Measurements from ENCODE around the gene TENM3. TPM values are rescaled to one million over a fixed set of nuclear protein-coding genes. Genes with fewer than 3 reads are reported as not detected.

Gene TENM3
- total RNA-seq, 4 donors from 2014 or later, result 3.4 to 9.8 (median 6.9) TPM

- WGBS, 2 donors (ENCODE audit: low coverage in 1 of 2), result 53 to 72% methylated on average over 2 of the region's 2 CpGs
- Histone ChIP-seq H3K27ac (no peak overlapping the region), H3K9me3 (no peaks in the 10 kb centered on the region), H3K4me1 (no peaks in the 10 kb centered on the region), H3K27me3 (no peaks in the 10 kb centered on the region), H3K36me3 (no peaks in the 10 kb centered on the region), H3K4me3 (no peak overlapping the region)
- in situ Hi-C loops (cut with MboI; ENCODE audit: low pct_ligation_motif_present in 1 of 4, low pct_unique_long_range_greater_than_20kb in 1 of 4, low sequenced_read_pairs in 3 of 4), result no loop called here
- intact Hi-C loops (cut with DNase I; ENCODE audit: low total_unique reads), result no loop called here
- TF ChIP-seq POLR2AphosphoS5 (IDR thresholded peaks at IDR 0.05), result no peak
- TF ChIP-seq EP300 (IDR thresholded peaks at IDR 0.05; ENCODE audit: low read depth), result no peak
- TF ChIP-seq POLR2A (IDR thresholded peaks at IDR 0.05), result no peak
- DNase-seq, result no peak
Observed at GRCh38 chr4:182245041-182245440, 1.8 kb downstream of the TENM3 start.

- intact Hi-C loops (cut with DNase I; ENCODE audit: low total_unique reads) (no loop called here), in situ Hi-C loops (cut with MboI; ENCODE audit: low pct_ligation_motif_present in 1 of 4, low pct_unique_long_range_greater_than_20kb in 1 of 4, low sequenced_read_pairs in 3 of 4) (no loop called here)
- no peaks in the 10 kb centered on the region for H3K9me3 ChIP-seq
- no peak for TF ChIP-seq EP300 (IDR thresholded peaks at IDR 0.05; ENCODE audit: low read depth)
- no peak for TF ChIP-seq POLR2AphosphoS5 (IDR thresholded peaks at IDR 0.05)
- no peak for TF ChIP-seq CTCF (IDR thresholded peaks at IDR 0.05)
- TF ChIP-seq POLR2A (IDR thresholded peaks at IDR 0.05), result no peak
- no peak overlapping the region for H3K27ac ChIP-seq
- H3K36me3 ChIP-seq, result no peaks in the 10 kb centered on the region
- DNase-seq, result no peak
- H3K27me3 ChIP-seq, result no peaks in the 10 kb centered on the region
- no peaks in the 10 kb centered on the region for H3K4me1 ChIP-seq
- no peak overlapping the region for H3K4me3 ChIP-seq
- WGBS, 2 donors (ENCODE audit: low coverage in 1 of 2), result 45 to 48% methylated on average over 7 to 10 of the region's 10 CpGs
Observed at GRCh38 chr4:182245541-182246215, 2.5 kb downstream of the TENM3 start.

GRCh38 chr4:182246401-182247205, 3.4 kb downstream of the TENM3 start:
- Histone ChIP-seq H3K27ac (no peak overlapping the region), H3K27me3 (no peaks in the 10 kb centered on the region), H3K9me3 (no peaks in the 10 kb centered on the region), H3K36me3 (no peaks in the 10 kb centered on the region), H3K4me1 (no peaks in the 10 kb centered on the region), H3K4me3 (no peak overlapping the region)
- DNase-seq, result no peak
- intact Hi-C loops (cut with DNase I; ENCODE audit: low total_unique reads) (no loop called here), in situ Hi-C loops (cut with MboI; ENCODE audit: low pct_ligation_motif_present in 1 of 4, low pct_unique_long_range_greater_than_20kb in 1 of 4, low sequenced_read_pairs in 3 of 4) (no loop called here)
- TF ChIP-seq POLR2A (IDR thresholded peaks at IDR 0.05) (no peak), EP300 (IDR thresholded peaks at IDR 0.05; ENCODE audit: low read depth) (no peak), POLR2AphosphoS5 (IDR thresholded peaks at IDR 0.05) (no peak), CTCF (IDR thresholded peaks at IDR 0.05) (no peak)
- 59 to 66% methylated on average over 27 of the region's 27 CpGs for WGBS, 2 donors (ENCODE audit: low coverage in 1 of 2)

GRCh38 chr4:182248295-182248694, 5.1 kb downstream of the TENM3 start:
- Histone ChIP-seq H3K27me3 (no peaks in the 10 kb centered on the region), H3K27ac (no peak overlapping the region), H3K4me3 (no peak overlapping the region), H3K36me3 (no peaks in the 10 kb centered on the region), H3K9me3 (no peaks in the 10 kb centered on the region), H3K4me1 (no peaks in the 10 kb centered on the region)
- intact Hi-C loops (cut with DNase I; ENCODE audit: low total_unique reads), result no loop called here
- in situ Hi-C loops (cut with MboI; ENCODE audit: low pct_ligation_motif_present in 1 of 4, low pct_unique_long_range_greater_than_20kb in 1 of 4, low sequenced_read_pairs in 3 of 4), result no loop called here
- 72 to 79% methylated on average over 3 of the region's 3 CpGs for WGBS, 2 donors (ENCODE audit: low coverage in 1 of 2)
- no peak for DNase-seq
- TF ChIP-seq CTCF (IDR thresholded peaks at IDR 0.05), result no peak
- no peak for TF ChIP-seq EP300 (IDR thresholded peaks at IDR 0.05; ENCODE audit: low read depth)
- TF ChIP-seq POLR2A (IDR thresholded peaks at IDR 0.05), result no peak
- no peak for TF ChIP-seq POLR2AphosphoS5 (IDR thresholded peaks at IDR 0.05)
